NCI-H2196 treated with DMSO at 0.1 percent for 48 hours (cell line): ENCODE measurements around the gene ITPR2.
"Not testable (repeated sequence)": the region's sequence is repeated elsewhere in the genome, so short reads cannot be mapped to it uniquely, and the experiment has no call there.

Source experiments
- DNase-seq: peaks from one replicate; lab custom pipeline; 2025; ENCODE audit not compliant: unreplicated experiment; lab: John Stamatoyannopoulos, UW

Gene ITPR2

DNA sequence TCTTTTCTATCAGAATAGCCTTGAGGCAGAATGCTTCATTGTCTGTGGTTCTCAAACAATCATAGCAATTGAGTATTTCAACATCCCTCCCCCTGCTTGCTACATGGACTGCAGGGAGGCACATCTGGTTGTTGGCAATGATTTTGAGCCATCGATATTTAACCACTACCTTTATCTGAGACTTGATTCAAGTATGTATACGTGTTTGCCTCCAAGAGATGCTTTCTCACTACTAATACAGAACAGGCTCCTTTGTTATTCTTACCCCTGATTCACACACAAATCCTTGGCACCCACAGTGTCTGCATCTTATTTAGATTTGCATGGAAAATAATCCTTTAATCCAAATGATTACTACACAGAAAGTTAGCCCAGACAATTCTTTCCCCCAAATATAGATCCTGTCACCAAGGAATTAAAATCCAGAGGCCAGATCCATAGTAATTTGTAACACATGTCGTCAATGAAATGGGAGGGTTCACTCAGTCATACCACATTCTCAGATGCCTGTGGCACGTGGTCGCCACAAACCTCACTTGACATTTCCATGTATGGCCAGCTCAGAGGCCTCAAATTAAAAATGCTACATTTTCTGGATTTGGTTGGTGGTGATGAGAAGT, 199.3 kb downstream of the ITPR2 start:
- no peak for DNase-seq

DNA sequence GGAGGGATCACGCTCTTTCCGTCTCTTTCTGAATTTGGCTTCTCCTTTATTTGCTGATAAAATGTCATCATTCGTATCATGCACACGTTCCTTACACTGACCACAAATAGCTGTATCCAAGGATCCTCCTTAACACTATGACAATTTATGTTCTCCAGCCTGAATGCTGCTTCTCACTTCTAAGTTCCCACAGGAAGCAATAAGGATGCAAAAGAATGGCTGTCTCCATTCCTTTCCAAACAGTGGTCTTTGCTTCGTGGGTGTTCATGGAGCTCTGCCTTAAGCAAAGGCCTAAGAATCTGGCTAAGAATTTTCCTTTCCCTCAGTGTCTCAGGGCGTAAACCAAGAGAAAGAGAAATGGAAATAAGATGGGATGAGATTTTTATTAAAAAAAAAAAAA, 200.2 kb downstream of the ITPR2 start:
- no peak for DNase-seq

DNA sequence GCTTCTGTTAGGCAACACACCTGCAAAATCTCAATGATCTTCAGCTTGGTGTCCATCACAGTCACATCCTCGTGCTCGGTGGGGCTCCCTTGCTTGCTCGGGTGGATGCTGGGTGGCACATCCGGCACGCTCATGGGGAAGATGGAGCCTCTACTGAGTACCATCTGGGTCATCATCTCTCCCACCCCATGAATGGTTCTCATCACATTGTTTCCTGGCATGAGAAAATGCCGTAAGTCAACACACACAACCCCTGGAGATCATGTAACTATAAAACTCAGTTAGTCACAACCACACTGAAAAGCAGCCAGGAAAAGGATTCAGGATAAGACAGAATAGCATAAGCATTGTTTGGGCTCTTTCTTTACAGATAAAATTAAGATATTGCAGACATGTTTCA, 201.1 kb downstream of the ITPR2 start:
- no peak for DNase-seq

DNA sequence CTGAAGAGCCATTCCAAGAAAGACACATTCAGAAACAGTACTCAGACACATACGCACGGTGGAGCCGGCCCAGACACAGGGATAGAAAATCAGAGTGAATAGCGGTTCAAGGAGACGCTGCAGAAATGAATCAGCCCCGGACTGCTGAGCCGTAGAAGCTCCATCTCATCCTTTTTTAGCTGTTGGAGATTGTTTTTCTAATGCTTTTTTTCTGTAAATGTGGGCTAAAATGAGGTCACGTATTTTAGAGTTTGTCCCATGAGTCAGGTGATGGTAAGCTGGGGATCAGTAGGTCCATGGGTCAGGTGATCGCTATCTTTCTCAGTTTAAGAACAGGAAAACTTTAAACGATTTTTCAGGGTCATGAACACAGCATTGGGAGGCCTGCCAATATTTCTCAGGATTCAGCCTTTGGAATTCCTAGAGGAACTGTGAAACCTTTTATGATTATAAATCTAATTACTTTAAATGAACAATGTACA, 202.4 kb downstream of the ITPR2 start:
- DNase-seq = no peak

DNA sequence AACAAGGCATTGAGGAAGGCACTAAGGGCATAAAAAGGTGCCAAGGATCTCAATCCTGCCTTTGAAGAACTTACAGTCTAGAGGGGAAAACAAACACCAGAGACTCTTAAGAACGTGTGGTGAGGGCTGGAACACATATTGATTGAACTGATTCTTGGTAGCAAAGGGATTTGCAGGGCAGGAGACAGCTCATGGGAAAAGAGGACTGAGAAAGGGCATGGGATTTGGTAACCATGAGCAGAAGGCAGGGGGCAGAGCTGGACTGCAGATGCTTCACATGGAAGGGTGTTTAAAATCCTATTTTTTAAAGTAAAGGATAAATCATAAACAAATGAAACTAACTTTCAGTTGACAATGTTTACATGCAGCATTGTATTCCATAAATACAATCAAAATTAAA, 203.1 kb downstream of the ITPR2 start:
- no peak for DNase-seq

- no peak for DNase-seq
These were observed 204.8 kb downstream of the ITPR2 start for GRCh38 chr12:26628234-26628633.

DNA sequence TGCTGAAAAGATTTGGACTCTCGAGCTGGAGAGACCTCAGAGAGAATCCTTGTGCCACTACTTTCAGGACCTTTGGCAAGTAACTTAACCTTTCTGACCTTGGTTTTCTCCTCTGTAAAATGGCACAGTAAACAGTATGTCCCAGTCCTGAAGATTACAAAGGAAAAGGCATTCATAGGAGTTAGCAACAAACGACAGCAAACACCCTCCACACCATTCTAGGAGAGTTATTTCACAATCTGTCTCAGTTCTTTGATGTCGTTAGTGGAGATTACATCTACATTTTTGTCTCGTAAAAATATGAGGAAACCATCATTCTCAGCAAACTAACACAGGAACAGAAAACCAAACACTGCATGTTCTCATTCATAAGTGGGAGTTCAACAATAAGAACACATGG, 205.7 kb downstream of the ITPR2 start:
- DNase-seq = no peak

DNA sequence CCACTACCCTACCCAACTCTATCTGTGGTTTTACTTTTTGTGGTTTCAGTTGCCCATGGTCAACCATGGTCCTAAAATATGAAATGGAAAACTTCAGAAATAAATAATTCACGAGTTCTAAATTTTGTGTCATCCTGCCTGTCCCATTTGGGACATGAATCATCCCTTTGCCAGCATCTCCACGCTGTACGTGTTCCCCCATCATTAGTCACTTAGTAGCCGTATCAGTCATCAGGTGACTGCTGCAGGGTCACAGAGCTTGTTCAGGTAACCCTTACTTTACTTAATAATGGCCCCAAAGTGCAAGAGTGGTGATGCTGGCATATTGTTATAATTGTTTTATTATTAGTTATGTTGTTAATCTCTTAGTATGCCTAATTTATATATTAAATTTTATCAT, 209.9 kb downstream of the ITPR2 start:
- DNase-seq = no peak

DNA sequence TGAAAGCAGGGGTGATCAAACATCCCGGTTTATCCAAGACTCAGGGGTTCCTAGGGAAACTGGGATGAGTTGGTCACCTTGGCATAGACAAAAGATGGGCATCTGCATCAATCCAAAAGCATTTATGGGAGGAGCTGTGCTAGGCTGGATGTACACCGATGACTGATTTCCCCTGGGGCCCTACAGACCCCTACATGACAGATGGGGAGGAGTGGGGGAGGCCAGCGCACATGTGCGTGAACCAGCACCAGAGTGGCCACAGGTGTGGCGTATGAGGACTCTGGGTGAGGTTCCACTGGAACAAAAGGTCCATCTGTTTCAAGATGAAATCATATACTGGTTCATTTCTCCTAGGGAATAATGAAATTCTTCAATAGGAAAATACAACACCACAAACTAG, 210.4 kb downstream of the ITPR2 start:
- DNase-seq = no peak

GRCh38 chr12:26621932-26622331, 211.1 kb downstream of the ITPR2 start:
- no peak for DNase-seq

GRCh38 chr12:26620907-26621306, 212.1 kb downstream of the ITPR2 start:
- DNase-seq = no peak

GRCh38 chr12:26617513-26617912, 215.5 kb downstream of the ITPR2 start:
- no peak for DNase-seq

DNA sequence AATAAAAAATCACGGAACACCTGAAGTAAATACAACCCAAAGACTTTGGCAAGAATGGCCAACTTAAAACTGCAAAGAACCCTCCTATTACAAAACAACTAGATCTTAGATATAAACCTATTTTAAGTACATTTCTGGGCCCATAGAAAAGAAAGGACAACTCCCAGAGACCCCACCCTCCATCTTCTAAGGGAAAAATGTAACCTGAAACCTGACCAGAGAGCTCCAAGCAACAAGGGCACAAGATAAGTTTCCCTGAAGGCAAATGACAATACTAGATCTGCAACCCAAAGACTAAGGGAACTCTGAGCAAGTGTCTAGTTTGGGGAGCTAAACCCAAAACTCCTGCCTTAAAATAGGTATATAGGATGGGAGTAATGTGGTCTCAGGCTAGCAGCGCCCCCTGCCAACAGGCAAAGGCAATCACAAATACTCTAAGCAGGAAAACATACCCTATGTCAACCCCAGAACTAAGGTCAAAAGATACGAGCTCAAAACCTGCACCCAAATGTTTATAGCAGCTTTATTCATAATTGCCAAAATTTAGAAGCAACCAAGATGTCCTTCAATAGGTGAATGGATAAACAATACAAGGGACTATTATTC, 218.9 kb downstream of the ITPR2 start:
- DNase-seq = no peak

- DNase-seq = no peak
These were observed 220.8 kb downstream of the ITPR2 start for GRCh38 chr12:26612203-26612602.

DNA sequence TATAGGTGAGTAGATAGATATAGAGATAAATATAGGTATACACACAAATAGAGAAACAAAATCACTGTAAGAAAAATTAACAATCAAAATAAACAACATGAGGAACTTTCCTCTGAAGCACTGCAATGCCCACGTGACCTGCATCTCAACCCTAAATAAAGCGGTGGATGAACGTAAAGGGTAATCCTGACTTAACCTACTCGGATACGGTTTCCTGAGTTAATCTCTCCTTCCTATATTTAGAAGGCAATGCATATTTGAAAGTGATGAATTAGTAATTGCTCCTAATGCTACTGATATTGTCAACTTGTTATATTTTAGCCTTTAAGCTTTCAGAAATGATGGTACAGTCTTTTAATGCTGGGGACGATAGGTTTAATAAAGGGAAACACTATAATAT, 221.4 kb downstream of the ITPR2 start:
- DNase-seq = no peak

- DNase-seq = no peak
These were observed 222.2 kb downstream of the ITPR2 start for GRCh38 chr12:26610774-26611173.

DNA sequence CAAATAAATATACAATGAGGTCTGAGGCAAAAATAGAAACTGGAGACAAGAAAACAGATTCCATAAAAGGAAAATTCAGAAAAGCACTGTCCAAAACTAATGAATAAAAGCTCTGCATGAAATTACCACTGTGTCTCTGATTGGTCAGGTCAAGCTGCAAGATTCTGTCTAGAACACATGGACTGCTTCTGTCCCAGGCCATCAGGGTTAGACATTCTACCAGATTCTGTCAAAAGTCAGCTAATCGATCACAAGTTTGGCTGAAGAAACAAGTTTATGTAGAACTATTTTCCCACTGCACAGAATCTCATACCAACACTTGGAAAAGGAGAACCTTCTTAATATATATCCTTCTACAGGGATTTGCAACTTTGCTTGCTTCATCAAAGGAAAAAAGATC, 223.0 kb downstream of the ITPR2 start:
- DNase-seq = no peak

DNA sequence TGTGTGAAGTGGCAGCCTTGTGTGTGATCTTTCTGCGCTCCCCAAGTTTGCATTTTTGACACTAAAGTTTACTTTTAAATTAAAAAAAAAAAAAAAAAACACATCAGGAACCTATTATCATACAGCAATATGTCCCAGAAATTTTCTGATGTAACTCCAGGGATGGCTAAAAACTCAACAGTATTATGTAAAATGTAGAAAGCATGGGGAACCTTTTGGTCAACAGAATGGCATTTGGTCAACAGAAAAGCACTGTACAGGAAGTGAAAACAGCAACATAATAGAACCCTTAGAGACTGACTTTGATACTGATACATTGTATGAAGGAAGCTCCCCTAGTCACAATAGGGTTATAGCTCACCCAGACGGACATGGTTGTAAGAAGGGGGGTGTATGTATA, 224.3 kb downstream of the ITPR2 start:
- DNase-seq = no peak

DNA sequence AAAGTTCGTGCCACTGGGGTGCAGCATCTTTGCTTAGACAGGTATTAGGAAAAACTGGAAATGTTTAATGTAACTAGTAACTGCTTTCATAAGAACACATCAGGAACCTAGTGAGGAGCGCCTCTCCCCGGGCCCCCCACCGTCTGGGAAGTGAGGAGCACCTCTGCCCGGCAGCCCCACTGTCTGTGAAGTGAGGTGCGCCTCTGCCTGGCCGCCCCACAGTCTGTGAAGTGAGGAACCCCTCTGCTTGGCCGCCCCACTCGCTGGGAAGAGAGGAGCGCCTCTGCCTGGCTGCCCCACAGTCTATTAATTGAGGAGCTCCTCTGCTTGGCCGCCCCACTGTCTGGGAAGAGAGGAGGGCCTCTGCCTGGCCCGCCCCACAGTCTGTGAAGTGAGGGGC, 224.7 kb downstream of the ITPR2 start:
- DNase-seq = no peak

GRCh38 chr12:26606911-26607310, 226.1 kb downstream of the ITPR2 start:
- no peak for DNase-seq

- DNase-seq = not testable (repeated sequence)
These were observed 228.2 kb downstream of the ITPR2 start for GRCh38 chr12:26604813-26605212.

GRCh38 chr12:26599096-26599695, 233.8 kb downstream of the ITPR2 start:
- DNase-seq = no peak

DNA sequence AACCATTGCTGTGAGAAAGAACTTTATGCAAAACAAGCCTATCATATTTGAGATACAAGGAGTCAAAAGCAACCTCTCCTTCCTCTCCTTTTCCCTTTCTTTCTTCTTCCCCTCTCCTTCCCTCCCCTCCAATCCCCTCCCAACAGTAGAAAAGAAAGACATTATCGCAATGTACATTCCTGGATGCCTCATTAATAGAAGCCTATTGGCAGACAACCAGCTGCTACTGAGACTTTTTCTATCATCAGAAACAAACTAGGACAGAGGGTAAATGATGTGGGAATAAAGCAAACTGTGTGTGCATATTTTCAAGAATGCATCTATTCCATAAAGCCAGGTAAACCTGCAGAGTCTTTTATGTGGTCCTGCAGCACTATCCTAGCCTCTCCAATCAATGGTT, 237.2 kb downstream of the ITPR2 start:
- DNase-seq = no peak
